Measurements from ENCODE around the gene POTEF.
A peak's percentile ranks its signal among the peaks of the same experiment; 100 is the strongest.
"Not testable (repeated sequence)": the region's sequence is repeated elsewhere in the genome, so short reads cannot be mapped to it uniquely, and the experiment has no call there.

The POTEF gene

DNA sequence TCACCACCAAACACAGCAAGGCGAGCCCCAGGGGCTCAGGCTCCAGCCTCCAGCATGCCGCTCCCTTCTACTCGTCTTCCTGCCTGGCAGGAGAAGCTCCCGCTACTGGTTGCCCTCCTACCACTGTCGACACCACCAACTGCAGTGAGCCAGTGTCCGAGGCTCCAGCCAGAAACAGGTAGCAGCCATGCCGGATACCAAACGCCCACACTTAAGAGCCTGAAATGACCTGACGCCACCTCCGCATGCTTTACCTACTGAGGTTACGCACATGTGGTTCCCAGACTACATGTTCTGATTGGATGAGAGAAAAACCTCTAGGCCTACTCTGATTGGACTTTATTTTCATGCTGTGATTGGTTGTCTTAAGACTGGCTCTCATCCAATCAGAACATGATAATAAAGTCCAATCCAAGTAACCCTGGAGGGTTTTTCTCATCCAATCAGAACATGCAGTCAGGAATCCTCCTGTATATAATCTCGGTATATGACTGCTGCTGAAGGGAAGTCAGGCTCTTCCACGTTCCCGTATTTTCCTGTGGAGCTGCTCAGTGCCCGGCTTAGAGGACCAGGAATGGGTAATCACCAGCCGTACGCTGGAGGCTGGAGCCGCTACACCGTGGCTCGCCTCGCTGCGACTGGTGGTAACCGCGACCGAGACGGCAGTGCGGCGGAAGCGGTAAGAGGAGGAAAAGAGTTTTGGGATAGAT is at the start of gene POTEF:
Gene POTEF, minus strand, starts transcription at position 103 of the 710 bp plus-strand sequence. CDS start 8,707 bp downstream, outside the sequence.
- H3K4me3 ChIP-seq = peak within 1 kb of the TSS in 1 of 7 experiments; percentile 24
- not testable (repeated sequence) for H3K27ac ChIP-seq

DNA sequence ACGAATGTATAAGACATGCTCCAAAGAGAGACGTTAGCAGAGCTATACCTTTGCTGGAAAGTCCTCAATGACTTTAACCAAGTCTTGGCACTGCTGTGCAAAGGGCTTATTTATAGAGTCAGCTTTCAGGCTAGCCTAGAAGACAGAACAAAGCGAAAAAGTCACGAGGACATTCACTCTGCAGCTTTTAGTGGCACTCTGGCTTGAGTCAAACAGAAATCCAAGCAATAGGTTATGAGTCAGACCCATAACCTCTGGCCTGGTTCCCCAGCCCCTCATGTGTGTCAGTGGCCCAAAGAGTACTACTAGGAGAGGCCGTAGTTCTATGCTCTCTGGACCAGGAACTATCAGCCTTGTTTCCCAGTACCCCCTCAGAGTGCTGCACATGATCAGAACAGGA is 45.8 kb upstream of the POTEF start:
- H3K27ac ChIP-seq, H3K4me3 ChIP-seq: not testable (repeated sequence)

DNA sequence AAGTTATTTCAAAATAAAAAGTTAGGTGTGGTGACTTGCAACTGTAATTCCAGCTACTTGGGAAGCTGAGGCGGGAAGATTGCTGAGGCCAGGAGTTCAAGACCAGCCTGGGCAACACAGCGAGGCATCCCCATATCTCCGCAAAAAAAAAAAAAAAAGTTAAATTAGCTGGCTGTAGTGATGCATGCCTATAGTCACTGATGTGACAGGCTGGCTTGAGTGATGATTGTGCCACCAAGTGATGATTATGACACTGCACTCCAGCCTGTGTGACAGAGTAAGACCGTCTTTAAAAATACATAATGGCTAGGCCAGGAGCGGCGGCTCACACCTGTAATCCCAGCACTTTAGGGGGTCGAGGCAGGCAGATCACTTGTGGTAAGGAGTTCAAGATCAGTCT is 40.9 kb upstream of the POTEF start:
- no peak overlapping the region for H3K27ac ChIP-seq
- H3K4me3 ChIP-seq = no peak overlapping the region

DNA sequence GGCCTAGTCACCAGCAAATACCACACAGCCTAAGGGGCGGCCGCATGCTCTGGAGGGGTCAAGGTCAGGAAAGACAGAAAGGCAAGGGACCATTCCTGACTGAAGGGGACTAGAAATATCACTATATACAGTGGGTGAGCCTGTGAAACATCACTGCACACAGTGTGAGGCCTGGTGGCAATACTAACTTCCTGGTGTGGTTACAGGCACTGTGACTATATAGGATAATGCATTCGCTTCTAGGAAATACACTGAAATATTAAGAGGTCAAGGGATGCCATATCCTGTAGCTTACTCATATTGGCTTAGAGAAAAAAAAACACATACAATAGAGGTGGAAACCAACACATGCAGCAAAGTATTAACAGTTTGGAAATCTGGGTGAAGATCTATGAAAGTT is 40.1 kb upstream of the POTEF start:
- not testable (repeated sequence) for H3K27ac ChIP-seq, H3K4me3 ChIP-seq

DNA sequence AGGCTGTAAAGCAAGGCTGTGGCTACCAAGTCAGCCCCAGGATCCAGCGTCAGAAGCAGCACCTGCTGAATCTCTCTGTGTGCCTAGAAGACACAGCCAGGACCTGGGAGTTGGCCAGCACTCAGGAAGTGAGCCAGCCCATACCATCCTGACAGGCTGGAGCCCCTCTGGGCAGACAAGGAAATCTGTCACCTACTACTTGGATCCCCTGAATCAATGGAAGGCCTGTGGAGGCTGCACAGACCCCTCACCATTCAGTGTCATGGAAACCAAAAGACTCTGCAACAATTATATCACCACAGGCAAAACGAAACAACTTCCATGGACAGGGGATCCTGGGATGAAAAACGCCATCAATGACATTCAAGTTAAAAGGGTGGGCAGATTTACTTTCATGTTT is 37.6 kb upstream of the POTEF start:
- not testable (repeated sequence) for H3K27ac ChIP-seq, H3K4me3 ChIP-seq

DNA sequence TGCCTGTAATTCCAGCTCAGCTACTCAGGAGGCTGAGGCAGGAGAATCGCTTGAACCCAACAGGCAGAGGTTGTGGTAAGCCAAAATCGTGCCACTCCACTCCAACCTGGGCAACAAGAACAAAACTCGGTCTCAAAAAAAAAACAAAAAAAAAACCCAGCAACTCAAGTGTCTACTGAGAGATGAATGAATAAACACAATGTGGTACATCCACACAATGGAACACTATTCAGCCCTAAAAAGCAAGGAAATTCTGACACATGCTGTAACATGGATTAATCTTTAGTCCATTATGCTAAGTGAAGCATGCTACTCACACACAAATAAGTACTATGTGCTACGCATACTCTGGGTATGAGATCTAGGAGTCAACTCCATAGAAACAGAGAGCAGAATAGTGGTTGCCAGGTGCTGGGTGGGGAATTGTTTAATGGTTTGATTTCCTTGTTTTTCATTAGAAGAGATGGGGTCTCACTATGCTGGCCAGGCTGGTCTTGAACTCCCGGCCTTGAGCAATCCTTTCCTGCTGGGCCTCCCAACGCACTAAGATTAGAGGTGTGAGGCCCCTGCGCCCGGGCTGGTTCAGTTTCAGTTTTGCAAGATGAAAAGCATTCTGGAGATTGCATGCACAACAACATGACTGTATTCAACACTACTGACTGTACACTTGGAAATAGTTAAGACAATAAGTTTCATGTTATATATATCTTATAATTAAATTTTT is 36.4 kb upstream of the POTEF start:
- H3K27ac ChIP-seq = no peak overlapping the region
- H3K4me3 ChIP-seq = no peak overlapping the region

DNA sequence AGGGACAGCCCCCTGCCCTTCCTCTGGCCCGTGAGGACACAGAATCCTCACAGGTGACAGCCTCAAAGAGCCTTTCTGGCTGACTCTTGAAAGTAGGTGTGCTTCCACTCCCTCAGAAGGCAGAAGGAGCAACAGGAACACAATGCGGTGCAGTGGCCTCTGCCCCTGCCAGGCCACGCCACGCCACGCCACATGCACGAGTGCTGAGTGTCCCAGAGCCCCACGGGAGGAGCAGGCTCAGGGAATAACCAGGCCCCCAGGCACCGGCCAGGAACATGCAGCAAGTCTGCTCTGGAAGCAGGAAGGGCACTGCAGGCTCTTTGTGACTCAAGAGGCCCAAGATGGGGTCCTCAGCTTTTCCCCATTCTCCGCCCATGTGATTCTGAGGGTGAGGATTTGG is 33.9 kb upstream of the POTEF start:
- no peak overlapping the region for H3K4me3 ChIP-seq

DNA sequence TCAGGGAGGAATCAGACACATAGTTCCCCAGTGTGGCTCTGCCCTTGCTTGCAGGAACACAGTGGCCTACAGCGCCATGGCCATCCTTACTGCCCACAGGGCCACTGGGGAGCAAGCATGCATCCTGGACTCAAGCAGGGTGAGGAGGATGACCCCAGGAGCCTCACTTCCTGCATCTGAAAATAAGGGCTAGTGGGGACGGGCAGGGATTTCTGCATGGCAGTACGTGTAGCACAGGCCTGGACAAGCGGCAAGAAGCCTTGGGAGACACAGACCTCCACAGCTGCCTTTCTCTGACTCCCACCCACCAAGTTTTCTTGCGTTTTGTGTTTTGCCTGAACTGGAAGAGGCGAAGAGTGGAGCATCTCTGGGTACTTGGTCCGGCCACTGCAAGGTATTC is 33.5 kb upstream of the POTEF start:
- H3K4me3 ChIP-seq, H3K27ac ChIP-seq: not testable (repeated sequence)

More for the DNA sequence above, 33.9 kb upstream of the POTEF start:
- H3K27ac ChIP-seq = no peak overlapping the region

DNA sequence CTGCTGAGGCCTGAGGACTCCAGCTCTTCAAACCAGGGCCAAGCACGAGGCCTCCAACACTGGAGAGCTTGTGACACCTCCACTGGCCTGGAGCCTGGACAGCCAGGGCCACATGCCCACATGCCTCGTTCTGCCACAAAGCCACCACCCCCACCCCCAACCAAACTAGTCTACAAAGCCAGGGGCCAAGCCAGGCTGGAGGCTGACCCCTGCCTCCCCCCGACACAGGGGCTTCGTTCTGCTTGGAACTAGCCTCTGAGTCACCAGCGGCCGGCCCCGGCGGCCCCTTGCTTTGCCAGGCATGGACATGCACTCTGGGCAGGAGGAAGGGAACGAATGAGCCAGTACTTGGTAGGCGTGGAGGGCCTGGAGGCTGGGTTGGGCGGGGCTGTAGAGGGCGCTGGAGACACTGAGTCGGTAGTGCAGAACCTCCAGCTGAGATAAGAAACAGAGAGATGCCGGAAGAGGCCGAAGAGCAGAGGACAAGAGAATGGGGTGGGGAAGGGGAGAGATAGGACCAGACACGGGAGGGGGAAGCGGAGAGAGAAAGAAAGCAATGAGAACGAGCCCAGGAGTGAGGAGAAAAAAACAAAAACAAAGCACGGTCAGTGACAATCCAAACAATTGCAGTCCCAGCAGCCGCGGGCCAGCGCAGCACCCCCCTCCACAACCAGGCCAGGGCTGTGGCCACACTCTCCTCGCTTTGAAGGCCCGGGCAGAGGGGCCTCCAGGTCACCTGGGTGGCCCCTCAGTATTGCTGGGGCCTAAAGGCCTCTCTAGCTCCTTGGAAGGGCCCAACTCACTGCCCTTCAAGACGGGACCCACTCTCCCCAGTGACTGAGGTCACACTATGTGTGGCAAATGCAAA is 32.0 kb upstream of the POTEF start:
- H3K27ac ChIP-seq, H3K4me3 ChIP-seq: not testable (repeated sequence)

DNA sequence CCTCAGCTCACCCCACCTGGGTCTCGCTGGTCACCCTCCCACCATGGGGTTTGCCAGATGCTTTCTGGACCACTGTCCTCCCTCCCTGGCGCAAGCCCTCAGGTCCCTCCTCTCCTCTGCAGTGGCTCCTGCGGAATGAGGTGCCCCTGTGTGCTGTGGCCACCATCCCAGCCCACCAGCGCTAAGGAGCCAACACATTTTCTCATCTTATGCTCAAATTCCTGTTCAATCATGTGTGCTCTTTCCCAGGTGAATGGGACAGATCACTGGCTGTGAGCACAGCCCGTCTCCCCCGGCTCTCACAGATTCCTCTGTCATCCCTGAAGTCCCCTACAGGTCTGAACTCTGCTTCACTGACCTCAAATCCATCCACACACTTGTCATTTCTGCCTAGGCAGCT is 31.1 kb upstream of the POTEF start:
- H3K27ac ChIP-seq = no peak overlapping the region
- no peak overlapping the region for H3K4me3 ChIP-seq

DNA sequence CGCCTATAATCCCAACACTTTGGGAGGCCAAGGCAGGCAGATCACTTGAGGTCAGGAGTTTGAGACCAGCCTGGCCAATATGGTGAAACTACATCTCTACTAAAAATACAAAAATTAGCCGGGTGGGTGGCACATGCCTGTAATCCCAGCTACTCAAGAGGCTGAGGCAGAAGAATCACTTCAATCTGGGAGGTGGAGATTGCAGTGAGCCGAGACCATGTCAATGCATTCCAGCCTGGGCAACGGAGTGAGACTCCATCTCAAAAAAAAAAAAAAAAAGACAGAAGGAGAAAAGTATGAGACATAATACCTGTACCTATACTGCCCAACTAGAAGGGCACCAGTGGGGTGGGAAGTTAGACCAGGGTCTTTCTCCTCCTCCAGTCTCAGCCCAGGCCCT is 30.4 kb upstream of the POTEF start:
- not testable (repeated sequence) for H3K27ac ChIP-seq, H3K4me3 ChIP-seq

DNA sequence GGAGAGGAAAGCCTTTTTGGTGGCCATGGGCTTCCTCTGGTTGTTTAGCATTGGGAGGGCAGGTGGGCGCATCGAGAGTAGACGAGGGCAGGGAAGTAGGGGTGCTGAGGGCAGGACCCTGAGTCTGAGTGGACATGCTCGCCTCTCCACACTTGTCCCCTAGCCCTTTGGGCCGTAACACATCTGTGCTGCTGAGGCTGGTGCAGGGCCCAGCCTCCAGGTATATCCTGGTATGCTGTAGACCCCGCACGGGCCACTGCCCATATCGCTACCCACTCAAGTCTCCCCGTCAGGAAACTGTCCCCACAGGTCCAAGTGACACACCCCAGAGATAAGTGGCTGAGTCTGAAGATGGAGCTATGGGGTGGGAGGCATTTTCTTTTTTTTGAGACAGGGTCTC is 29.6 kb upstream of the POTEF start:
- Histone ChIP-seq H3K4me3 (no peak overlapping the region), H3K27ac (no peak overlapping the region)

DNA sequence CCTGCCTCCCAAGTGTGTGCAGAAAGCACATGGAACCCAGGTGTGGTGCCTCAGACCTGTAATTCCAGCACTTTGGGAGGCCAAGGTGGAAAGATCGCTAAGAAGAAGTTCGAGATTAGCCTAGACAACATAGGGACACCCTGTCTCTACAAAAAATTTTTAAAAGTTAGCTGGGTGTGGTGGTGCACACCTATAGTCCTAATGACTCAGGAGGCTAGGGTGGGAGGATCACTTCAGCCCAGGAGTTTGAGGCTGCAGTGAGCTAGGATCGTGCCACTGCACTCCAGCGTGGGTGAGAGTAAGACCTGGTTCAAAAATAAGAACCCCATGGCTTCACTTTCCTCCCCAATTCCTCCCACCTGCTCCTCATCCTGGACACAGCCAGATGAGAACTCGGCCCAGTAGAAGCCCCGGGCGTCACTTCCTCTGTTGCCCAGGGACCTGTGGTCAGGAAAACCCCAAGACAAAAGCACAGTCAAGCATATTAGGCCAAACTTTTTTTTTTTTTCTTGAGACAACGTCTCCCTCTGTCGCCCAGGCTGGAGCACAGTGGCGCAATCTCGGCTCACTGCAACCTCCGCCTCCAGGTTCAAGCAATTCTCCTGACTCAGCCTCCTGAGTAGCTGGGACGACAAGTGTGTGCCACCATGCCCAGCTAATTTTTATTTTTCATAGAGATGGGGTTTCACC is 28.9 kb upstream of the POTEF start:
- H3K27ac ChIP-seq, H3K4me3 ChIP-seq: not testable (repeated sequence)

DNA sequence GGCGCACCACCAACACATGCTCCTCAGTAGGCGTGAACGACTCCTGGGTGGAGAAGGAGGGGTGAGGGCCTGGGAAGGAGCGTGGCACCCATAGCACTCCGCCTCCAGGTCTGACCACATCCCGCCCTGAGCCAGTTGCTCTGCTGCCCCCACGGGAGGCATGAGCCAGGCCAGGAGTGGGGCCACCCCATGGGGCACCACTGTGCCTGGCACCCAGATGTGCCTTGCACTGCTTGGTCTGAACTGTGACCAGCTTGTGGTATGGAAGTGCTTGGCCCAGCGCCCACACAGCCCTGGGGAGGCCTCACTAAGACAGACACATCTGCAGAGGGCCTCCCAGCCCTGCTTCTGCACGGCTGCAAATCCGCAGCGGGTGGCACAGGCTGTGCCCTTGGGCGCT is 28.3 kb upstream of the POTEF start:
- H3K4me3 ChIP-seq, H3K27ac ChIP-seq: not testable (repeated sequence)

DNA sequence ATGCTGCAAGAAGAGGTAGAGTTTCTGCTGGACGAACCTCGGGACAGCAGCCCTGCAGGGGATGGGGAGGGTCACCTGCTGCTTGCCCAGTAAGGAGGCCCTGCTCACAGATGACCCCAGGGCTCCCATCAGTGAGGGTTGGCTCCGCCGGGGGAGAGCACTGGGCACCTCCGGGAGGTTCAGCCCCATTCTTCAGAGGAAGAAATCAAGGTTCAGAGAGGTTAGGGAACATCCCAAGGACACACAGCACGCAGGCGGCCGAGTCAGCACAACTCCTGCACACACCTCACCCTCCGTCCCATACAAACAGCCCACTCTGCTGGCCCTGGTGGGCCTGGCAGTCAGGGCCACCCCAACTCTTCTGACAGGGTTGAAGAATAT is 27.6 kb upstream of the POTEF start:
- Histone ChIP-seq H3K27ac (no peak overlapping the region), H3K4me3 (no peak overlapping the region)

DNA sequence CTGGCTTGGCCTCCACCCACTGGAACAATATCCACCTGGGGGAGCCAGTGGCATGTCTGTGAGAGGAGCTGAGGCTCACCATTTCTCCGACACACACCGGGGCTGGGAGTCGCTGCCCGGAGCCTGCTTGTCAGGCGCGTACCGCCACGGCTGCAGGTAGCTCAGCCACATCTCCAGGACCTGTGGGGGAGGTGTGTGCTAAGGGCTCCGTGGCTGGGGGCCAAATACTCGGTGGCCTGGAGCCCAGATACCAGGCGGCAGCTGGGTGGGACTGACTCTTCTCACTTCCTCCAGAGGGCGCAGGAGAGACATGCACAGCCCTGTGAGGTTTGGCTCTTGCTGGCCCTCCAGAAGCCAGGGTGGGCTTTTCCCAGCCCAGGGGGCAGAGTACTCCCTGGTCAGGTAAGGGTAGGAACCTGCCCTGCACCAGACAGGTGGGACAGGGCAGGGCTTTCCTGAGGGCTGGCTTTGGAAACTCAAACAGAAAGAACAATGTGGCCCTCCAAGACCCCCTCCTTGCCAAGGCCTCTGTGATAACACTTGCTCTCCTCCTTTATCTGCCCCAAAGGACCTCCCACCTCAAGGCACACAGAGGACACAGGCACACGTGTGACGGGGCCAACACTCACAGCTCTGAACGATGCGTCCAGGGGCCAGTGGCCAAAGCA is 27.1 kb upstream of the POTEF start:
- H3K27ac ChIP-seq, H3K4me3 ChIP-seq: not testable (repeated sequence)

DNA sequence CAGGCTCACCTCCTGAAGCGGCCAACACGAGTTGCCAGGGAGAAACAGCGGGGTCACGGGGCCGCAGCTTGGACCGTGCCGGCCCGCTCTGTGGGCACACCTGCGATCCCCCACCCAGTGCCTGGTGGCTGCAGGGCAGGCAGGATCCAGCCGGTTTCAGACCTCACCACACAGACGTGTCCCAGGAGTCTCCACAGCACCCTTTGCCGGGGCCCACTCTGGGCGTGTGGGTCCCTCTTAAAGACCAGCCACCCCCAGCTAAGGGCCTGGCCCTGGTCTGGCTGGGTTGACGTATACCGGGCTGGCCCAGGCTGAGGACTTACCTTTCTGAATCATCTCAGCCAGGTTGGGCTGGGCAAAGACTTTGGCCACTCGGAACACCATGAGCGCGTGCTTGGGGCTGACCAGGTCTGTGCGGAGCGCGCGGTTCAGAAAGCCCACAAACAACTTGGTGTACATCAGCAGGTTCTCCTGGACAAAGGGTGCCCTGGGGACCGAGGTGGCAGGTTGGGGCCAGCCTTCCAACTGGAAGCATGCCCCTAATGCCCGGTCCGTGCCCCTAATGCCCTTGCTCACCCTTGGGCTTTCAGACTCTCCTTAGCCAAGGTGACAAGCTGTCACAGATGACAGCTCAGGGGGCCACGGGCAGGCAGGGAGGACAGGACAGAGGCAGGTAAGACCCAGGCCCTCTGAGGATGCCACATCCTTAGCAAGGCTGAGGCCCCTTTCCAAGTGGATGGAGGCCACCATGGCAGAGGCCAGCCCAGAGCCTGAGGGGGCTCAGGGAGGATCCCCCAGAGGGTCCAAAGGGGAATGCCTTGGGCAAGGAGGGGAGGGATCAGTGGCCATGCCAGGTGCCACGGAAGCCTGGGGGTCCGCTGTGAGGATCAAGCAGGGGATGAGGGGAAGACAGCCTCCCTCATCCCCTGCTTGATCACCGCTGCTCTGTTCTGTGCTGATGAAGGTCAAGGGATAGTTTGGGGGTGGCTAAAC is 26.0 kb upstream of the POTEF start:
- no peak overlapping the region for H3K27ac ChIP-seq
- H3K4me3 ChIP-seq = no peak overlapping the region

DNA sequence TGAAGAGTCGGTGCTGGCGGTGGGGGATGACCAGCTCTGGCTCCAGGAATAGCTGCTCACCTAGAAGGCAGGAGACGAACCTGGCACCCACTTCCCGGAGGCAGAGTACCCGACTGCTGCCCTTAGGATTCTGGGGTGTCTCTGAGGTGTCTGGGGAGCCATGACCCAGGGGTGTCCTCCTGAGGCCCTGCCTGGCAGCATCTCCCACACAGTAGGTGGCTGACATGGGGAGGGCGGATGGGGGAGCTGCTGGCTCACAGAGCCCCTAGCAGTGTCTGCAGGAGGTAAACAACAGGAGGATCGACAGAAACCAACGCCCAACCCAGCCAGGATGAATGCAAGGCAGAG is 25.4 kb upstream of the POTEF start:
- not testable (repeated sequence) for H3K4me3 ChIP-seq, H3K27ac ChIP-seq
